ENCODE results near the gene GAREM1.

GAREM1 gene

DNA sequence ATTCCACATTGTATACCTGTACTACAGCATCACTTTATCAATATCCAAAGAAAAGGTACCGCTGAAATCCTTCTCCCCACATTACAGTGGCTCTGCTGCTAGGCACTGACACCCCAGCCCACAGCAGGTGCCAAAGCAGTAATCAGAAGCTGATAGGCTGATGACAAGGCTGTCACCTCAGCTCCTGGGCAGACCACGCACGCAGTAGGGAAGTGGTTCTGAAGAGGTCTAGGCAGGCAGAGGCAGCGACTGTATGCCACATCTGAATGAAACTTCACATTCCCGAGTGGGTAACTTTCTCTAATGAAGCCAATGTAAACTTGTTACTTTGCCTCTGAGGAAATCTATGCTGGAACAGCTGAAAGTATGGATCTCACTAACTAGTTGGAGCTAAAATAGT, 167.9 kb downstream of the GAREM1 start:
- no peak overlapping the region for H3K4me3 ChIP-seq (ENCODE audit: low read depth, low read length)
- DNase-seq (ENCODE audit: low read depth), result no peak
- TF ChIP-seq MYC (IDR thresholded peaks at IDR 0.05; ENCODE audit: low read depth, low read length) (no peak), POLR2A (IDR thresholded peaks at IDR 0.05; ENCODE audit: extremely low read depth, insufficient read length) (no peak)
- TF ChIP-seq, protein P1, sequence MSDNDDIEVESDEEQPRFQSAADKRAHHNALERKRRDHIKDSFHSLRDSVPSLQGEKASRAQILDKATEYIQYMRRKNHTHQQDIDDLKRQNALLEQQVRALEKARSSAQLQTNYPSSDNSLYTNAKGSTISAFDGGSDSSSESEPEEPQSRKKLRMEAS (IDR thresholded peaks at IDR 0.05; ENCODE audit: low read depth, low read length), result no peak
- TF ChIP-seq, protein P2, sequence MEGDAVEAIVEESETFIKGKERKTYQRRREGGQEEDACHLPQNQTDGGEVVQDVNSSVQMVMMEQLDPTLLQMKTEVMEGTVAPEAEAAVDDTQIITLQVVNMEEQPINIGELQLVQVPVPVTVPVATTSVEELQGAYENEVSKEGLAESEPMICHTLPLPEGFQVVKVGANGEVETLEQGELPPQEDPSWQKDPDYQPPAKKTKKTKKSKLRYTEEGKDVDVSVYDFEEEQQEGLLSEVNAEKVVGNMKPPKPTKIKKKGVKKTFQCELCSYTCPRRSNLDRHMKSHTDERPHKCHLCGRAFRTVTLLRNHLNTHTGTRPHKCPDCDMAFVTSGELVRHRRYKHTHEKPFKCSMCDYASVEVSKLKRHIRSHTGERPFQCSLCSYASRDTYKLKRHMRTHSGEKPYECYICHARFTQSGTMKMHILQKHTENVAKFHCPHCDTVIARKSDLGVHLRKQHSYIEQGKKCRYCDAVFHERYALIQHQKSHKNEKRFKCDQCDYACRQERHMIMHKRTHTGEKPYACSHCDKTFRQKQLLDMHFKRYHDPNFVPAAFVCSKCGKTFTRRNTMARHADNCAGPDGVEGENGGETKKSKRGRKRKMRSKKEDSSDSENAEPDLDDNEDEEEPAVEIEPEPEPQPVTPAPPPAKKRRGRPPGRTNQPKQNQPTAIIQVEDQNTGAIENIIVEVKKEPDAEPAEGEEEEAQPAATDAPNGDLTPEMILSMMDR (IDR thresholded peaks at IDR 0.05; ENCODE audit: low read depth, low read length), result no peak

DNA sequence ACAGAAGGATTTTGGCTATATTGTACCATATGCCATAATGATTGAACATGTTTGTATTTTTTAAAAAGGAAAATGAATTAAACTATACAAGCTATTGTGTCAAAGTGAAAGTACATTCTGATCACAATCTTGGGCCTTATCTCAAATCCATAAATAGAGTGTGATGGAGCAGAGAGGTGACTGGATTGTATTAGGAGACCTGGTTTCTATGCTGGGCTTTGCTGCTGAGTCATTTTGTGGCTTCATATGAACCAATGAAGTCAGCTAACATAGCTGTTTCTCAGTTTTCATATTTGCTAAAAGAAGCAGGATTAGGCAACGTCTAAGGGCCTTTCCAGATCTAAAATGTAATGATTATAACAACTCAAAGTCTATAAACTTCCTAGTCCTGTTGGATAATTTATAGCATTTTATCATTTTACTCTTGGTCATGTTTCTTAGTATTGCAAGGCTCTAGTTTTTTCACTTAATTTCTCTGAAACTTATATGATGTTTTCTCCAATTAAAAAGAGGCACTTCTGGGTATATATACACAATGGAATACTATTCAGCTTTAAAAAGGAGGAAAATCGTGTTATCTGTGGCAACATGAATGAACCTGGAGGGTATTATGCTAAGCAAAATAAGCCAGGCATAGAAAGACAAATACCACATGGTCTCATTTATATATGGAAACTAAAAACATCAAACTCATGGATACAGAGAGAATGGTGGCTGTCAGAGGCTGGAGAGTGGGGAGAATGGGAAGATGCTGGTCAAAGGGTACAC, 168.5 kb downstream of the GAREM1 start:
- TF ChIP-seq MYC (IDR thresholded peaks at IDR 0.05; ENCODE audit: low read depth, low read length), result no peak
- TF ChIP-seq, protein P1 (IDR thresholded peaks at IDR 0.05; ENCODE audit: low read depth, low read length), result no peak
- TF ChIP-seq, protein P2 (IDR thresholded peaks at IDR 0.05; ENCODE audit: low read depth, low read length), result no peak
- TF ChIP-seq POLR2A (IDR thresholded peaks at IDR 0.05; ENCODE audit: extremely low read depth, insufficient read length), result no peak
- H3K4me3 ChIP-seq (ENCODE audit: low read depth, low read length), result no peak overlapping the region
- peak; percentile 22 for DNase-seq (ENCODE audit: low read depth)

DNA sequence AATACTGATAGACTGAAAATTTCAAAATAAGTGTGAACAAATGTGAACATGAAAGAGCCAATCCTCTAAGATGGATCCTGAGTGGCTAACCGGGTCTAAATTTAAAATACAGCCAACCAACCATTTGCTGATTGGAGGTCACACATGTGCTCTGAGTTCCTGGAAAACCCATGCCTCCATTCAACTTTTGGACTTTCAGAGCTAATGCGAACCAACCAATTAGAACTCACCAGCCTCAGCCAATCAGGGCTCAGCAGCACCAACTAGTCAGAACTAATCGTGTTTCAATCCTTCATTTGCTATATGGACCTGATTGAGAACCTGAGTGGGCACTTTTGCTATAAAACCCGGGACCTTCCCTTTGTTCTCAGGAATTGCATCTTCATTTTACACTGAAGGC, 169.3 kb downstream of the GAREM1 start:
- TF ChIP-seq, protein P2 (IDR thresholded peaks at IDR 0.05; ENCODE audit: low read depth, low read length), result no peak
- TF ChIP-seq, protein P1 (IDR thresholded peaks at IDR 0.05; ENCODE audit: low read depth, low read length), result no peak
- TF ChIP-seq MYC (IDR thresholded peaks at IDR 0.05; ENCODE audit: low read depth, low read length) (no peak), POLR2A (IDR thresholded peaks at IDR 0.05; ENCODE audit: extremely low read depth, insufficient read length) (no peak)
- DNase-seq (ENCODE audit: low read depth), result no peak
- no peak overlapping the region for H3K4me3 ChIP-seq (ENCODE audit: low read depth, low read length)

DNA sequence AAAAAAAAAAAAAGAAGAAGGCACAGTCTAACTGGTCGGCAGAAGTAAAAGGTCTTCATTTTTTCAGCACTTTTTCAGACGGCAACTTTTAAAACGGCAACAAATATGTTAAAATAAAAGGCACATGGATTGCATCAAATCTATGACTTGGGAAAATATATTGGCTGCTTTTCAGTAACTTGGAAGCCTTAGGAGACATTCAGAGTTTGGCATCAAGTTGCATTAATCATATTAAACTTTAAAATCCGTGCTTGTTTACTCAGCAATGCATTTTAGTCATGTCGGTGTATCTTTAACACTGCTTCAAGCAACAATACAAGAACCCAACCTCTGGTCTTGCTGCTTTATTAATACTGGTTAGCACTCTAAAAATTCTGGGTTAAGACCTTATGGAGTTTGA, 169.8 kb downstream of the GAREM1 start:
- H3K4me3 ChIP-seq (ENCODE audit: low read depth, low read length), result no peak overlapping the region
- DNase-seq (ENCODE audit: low read depth), result no peak
- no peak for TF ChIP-seq MYC (IDR thresholded peaks at IDR 0.05; ENCODE audit: low read depth, low read length)
- TF ChIP-seq, protein P1 (IDR thresholded peaks at IDR 0.05; ENCODE audit: low read depth, low read length), result no peak
- TF ChIP-seq, protein P2 (IDR thresholded peaks at IDR 0.05; ENCODE audit: low read depth, low read length), result no peak
- TF ChIP-seq POLR2A (IDR thresholded peaks at IDR 0.05; ENCODE audit: extremely low read depth, insufficient read length), result no peak

DNA sequence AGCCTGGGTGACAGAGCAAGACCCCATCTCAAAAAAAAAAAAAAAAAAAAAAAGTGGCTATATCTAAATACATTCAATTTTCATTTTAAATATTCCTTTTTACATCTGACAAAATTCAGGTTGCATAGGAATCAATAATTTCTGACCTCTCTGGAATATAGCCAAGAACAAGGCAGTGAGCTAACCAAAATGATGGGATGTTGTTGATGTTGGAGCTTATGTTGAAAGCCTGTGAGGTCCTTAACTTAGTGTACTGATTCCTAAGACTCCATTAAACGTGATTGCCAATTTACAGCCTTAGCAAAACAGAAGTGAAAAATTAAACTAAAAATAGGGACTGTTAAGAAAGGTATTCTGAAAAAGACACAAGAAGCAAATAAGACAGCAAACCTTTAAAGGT, 171.2 kb downstream of the GAREM1 start:
- TF ChIP-seq MYC (IDR thresholded peaks at IDR 0.05; ENCODE audit: low read depth, low read length) (no peak), POLR2A (IDR thresholded peaks at IDR 0.05; ENCODE audit: extremely low read depth, insufficient read length) (no peak)
- TF ChIP-seq, protein P2 (IDR thresholded peaks at IDR 0.05; ENCODE audit: low read depth, low read length), result no peak
- TF ChIP-seq, protein P1 (IDR thresholded peaks at IDR 0.05; ENCODE audit: low read depth, low read length), result no peak
- H3K4me3 ChIP-seq (ENCODE audit: low read depth, low read length), result no peak overlapping the region
- no peak for DNase-seq (ENCODE audit: low read depth)

Data from NB4 (cell line).